Pons (tissue), 1 donor: ENCODE measurements around the gene SMPD4.
"Not testable (repeated sequence)": the region's sequence is repeated elsewhere in the genome, so short reads cannot be mapped to it uniquely, and the experiment has no call there.

ENCODE experiments used
- DNase-seq: peaks from one replicate; pipeline ENCODE4 v3.0.0-alpha.2; 2016; ENCODE audit warnings: low spot score

SMPD4 gene

DNA sequence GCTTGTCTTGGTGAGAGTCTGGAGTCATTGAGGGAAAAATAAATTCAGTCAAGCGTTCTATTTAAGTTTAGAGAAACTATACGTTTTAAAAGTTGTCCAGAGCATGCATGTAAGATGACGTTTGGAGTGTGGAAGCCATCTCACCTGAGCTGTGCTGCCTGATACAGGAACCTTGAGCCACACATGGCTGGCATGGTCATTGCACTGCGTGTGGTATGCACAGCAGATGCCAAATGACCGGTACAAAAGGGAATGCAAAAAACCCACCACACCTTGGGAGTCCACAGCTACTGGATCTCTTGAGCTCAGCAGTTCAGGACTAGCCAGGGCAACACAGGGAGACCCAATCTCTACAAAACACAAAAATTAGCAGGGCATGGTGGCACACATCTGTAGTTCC, 5.0 kb upstream of the SMPD4 start:
- DNase-seq: no peak

DNA sequence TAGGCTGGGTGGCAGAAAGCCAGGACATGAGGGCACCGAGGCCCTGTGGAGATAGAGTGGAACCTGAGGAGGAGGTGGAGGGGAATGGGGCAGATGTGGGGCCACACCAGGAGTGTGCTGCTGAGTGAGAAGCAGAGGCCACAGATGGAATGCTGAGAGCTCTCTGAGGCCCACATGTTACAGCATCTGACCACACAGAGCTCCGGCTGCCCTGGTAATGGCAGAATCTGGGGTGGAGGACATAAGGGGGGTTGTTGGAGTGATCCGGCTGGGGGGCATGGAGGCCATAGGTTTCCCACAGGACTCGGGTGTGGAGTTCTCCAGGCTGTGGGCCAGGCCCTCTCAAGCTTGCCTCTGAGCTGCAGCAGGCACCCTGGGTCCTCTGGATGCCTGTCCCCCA, 4.5 kb upstream of the SMPD4 start:
- DNase-seq: no peak

DNA sequence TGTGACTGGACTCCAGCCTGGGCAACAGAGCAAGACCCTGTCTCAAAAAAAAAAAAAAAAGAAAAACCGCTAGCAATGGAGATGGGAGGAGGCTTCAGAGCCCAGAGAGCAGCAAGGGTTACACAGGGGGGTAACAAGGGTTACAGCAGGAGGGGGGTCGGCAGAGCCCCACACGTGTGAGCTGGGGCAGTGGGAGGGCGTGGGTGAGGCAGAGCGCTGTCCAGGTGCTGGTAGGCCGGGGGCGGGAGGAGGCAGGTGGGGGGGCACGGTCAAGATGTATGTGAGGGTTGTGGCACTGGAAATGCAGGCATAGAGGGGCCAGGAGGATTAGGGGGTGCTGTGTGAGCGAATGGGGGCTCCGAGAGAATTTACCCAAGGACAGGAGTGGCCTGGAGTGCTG, 4.0 kb upstream of the SMPD4 start:
- no peak for DNase-seq

DNA sequence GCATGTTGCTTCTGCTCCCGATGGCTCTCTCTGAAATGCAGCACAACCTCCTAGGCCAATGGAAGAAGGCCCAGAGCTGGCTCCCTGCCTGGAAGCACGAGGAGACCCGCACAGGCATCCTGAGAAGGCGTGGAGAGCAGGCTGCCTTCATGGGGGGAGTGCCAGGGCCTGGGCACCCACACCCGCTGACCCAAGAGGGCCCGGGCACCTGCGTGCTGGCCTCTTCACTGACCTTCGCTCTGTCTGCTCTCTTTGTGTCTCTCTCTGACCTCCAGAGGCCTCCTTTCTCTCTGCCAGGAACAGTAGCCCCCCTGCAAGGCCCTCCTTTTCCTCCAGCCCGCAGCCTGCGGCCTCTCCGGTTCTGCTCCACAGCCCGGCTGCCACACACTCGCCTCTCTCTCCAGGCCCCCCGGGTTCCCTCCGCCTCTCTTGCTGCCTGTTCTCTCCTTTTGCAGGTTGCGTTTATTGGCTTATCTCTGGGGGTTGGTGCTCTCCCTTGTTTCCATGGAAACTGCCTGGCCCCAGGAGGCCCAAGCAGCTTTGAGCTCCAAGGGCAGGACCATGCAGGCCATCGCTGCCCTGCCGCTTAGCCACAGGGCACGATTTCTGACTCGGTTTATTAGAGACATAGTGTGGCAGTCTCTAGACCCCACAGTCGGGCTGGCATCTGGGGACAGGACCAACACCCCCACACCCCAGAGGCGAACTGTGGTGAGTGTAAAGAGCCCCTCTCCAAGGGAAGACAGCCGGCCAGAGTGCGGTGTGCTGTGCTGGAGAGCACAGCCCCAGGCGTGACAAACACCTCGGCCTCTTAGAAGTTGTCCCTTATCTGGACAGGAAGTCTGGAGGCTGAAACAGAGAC, 2.3 kb upstream of the SMPD4 start:
- DNase-seq: peak; percentile 30

DNA sequence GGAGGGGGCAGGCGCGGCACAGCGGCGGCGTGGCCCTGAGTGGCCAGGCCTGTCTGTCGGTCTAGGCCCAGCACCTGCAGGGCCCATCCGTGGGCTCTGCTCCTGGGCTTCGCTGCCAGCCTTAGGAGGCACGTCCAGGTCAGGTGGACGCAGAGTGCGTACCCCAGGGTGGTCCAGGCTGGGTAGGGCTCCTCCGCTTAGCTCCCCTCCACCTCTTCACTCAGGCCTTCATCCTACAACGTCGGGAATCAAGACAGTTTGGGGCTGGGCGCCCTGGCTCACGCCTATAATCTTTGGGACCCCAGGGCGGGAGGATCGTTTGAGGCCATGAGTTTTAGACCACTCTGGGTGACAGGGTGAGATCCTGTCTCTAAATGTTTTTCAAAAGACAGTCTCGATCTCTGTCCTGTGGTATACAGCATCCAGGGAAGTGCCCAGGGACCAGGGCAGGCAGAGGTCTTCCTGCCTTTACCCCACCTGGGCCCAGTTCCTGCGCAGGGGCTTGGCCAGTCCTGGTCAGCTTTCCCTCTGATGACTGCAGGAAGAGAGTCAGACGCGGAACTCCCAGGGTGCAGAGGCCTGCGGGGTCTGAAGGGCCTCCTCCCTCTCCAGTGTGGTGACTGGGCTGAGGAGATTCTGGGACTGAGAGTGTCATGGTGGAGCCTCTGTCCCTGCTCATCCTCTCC, 1.6 kb upstream of the SMPD4 start:
- not testable (repeated sequence) for DNase-seq

DNA sequence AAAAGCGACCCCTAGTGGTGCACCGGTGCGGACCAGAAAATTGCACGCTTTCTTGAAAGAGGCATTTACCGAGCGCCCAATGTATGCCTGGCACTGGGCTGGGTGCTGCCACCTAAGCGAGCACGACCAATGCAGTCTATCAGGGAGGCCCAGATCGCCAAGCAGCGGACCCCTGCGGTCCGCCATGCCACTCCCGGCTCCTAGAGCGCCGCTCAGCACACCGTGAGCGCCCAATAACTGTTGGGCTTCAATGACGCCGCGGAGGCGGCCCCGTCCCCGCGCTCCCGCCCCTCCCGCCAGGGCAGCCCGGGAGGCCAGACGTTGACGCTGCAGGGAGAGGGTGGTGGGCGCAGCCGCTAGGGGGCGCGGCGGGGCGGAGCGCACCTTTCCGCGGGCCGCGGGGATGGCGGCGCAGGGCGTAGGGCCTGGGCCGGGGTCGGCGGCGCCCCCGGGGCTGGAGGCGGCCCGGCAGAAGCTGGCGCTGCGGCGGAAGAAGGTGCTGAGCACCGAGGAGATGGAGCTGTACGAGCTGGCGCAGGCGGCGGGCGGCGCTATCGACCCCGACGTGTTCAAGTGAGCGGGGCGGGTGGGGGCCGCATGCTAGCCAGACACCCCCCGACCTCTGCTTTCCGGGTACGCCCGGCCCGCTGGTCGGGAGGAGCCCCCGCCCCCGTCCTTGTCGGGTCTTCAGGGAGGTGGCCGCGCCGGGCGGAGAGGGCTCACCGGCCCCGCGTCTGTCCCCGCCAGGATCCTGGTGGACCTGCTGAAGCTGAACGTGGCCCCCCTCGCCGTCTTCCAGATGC, 679 bp upstream of the SMPD4 start, which contains the start of gene MZT2B:
MZT2B (plus strand) TSS at position 383 of the 803 bp plus-strand sequence; CDS start at position 404, 21 bp downstream.
- peak; percentile 87 for DNase-seq

DNA sequence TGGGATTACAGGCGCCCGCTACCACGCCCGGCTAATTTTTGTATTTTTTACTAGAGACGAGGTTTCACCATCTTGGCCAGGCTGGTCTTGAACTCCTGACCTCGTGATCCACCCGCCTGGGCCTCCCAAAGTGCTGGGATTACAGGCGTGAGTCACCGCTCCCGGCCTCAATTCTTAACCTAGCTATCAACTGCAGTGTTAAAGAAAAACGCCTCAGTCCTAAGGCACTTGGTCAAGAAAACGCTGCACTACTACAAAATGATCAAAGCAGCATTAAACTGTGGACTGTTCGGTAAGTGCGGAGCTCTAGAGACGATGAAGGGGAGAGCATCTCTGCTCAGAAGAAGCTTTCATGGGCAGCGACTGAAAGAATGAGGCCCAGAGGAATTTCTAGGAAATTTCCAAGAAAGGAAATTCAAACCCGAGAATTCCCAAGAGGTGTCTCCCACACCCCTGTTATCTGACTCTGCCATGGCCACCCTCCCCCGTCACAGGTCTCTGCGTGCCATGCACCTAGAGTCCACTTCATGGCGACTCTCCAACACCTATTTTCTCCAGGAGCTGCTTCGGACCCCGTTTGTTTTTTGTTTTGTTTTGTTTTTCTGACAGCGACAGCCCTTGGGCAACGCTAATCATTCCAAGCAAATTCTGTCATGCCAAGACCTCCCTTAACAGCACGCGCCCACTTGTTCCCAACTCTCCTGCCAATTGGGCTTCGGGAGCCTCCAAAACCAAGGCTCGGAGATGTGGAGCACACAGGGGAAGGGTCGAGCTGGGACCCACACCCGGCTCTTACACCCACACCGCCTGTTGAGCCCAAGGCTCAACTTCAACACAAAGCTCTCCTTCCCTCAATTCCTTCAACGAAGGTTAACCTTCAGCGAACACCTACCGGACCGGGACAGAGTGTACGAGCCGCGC, 738 bp downstream of the SMPD4 start:
- peak; percentile 18 for DNase-seq

DNA sequence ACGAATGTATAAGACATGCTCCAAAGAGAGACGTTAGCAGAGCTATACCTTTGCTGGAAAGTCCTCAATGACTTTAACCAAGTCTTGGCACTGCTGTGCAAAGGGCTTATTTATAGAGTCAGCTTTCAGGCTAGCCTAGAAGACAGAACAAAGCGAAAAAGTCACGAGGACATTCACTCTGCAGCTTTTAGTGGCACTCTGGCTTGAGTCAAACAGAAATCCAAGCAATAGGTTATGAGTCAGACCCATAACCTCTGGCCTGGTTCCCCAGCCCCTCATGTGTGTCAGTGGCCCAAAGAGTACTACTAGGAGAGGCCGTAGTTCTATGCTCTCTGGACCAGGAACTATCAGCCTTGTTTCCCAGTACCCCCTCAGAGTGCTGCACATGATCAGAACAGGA, 6.5 kb downstream of the SMPD4 start:
- not testable (repeated sequence) for DNase-seq

DNA sequence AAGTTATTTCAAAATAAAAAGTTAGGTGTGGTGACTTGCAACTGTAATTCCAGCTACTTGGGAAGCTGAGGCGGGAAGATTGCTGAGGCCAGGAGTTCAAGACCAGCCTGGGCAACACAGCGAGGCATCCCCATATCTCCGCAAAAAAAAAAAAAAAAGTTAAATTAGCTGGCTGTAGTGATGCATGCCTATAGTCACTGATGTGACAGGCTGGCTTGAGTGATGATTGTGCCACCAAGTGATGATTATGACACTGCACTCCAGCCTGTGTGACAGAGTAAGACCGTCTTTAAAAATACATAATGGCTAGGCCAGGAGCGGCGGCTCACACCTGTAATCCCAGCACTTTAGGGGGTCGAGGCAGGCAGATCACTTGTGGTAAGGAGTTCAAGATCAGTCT, 11.5 kb downstream of the SMPD4 start:
- no peak for DNase-seq

DNA sequence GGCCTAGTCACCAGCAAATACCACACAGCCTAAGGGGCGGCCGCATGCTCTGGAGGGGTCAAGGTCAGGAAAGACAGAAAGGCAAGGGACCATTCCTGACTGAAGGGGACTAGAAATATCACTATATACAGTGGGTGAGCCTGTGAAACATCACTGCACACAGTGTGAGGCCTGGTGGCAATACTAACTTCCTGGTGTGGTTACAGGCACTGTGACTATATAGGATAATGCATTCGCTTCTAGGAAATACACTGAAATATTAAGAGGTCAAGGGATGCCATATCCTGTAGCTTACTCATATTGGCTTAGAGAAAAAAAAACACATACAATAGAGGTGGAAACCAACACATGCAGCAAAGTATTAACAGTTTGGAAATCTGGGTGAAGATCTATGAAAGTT, 12.2 kb downstream of the SMPD4 start:
- not testable (repeated sequence) for DNase-seq

DNA sequence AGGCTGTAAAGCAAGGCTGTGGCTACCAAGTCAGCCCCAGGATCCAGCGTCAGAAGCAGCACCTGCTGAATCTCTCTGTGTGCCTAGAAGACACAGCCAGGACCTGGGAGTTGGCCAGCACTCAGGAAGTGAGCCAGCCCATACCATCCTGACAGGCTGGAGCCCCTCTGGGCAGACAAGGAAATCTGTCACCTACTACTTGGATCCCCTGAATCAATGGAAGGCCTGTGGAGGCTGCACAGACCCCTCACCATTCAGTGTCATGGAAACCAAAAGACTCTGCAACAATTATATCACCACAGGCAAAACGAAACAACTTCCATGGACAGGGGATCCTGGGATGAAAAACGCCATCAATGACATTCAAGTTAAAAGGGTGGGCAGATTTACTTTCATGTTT, 14.8 kb downstream of the SMPD4 start:
- not testable (repeated sequence) for DNase-seq

DNA sequence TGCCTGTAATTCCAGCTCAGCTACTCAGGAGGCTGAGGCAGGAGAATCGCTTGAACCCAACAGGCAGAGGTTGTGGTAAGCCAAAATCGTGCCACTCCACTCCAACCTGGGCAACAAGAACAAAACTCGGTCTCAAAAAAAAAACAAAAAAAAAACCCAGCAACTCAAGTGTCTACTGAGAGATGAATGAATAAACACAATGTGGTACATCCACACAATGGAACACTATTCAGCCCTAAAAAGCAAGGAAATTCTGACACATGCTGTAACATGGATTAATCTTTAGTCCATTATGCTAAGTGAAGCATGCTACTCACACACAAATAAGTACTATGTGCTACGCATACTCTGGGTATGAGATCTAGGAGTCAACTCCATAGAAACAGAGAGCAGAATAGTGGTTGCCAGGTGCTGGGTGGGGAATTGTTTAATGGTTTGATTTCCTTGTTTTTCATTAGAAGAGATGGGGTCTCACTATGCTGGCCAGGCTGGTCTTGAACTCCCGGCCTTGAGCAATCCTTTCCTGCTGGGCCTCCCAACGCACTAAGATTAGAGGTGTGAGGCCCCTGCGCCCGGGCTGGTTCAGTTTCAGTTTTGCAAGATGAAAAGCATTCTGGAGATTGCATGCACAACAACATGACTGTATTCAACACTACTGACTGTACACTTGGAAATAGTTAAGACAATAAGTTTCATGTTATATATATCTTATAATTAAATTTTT, 15.9 kb downstream of the SMPD4 start:
- DNase-seq: no peak

DNA sequence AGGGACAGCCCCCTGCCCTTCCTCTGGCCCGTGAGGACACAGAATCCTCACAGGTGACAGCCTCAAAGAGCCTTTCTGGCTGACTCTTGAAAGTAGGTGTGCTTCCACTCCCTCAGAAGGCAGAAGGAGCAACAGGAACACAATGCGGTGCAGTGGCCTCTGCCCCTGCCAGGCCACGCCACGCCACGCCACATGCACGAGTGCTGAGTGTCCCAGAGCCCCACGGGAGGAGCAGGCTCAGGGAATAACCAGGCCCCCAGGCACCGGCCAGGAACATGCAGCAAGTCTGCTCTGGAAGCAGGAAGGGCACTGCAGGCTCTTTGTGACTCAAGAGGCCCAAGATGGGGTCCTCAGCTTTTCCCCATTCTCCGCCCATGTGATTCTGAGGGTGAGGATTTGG, 18.4 kb downstream of the SMPD4 start:
- DNase-seq: no peak

DNA sequence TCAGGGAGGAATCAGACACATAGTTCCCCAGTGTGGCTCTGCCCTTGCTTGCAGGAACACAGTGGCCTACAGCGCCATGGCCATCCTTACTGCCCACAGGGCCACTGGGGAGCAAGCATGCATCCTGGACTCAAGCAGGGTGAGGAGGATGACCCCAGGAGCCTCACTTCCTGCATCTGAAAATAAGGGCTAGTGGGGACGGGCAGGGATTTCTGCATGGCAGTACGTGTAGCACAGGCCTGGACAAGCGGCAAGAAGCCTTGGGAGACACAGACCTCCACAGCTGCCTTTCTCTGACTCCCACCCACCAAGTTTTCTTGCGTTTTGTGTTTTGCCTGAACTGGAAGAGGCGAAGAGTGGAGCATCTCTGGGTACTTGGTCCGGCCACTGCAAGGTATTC, 18.9 kb downstream of the SMPD4 start:
- DNase-seq: not testable (repeated sequence)

DNA sequence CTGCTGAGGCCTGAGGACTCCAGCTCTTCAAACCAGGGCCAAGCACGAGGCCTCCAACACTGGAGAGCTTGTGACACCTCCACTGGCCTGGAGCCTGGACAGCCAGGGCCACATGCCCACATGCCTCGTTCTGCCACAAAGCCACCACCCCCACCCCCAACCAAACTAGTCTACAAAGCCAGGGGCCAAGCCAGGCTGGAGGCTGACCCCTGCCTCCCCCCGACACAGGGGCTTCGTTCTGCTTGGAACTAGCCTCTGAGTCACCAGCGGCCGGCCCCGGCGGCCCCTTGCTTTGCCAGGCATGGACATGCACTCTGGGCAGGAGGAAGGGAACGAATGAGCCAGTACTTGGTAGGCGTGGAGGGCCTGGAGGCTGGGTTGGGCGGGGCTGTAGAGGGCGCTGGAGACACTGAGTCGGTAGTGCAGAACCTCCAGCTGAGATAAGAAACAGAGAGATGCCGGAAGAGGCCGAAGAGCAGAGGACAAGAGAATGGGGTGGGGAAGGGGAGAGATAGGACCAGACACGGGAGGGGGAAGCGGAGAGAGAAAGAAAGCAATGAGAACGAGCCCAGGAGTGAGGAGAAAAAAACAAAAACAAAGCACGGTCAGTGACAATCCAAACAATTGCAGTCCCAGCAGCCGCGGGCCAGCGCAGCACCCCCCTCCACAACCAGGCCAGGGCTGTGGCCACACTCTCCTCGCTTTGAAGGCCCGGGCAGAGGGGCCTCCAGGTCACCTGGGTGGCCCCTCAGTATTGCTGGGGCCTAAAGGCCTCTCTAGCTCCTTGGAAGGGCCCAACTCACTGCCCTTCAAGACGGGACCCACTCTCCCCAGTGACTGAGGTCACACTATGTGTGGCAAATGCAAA, 20.3 kb downstream of the SMPD4 start:
- DNase-seq: not testable (repeated sequence)

DNA sequence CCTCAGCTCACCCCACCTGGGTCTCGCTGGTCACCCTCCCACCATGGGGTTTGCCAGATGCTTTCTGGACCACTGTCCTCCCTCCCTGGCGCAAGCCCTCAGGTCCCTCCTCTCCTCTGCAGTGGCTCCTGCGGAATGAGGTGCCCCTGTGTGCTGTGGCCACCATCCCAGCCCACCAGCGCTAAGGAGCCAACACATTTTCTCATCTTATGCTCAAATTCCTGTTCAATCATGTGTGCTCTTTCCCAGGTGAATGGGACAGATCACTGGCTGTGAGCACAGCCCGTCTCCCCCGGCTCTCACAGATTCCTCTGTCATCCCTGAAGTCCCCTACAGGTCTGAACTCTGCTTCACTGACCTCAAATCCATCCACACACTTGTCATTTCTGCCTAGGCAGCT, 21.3 kb downstream of the SMPD4 start:
- DNase-seq: no peak

DNA sequence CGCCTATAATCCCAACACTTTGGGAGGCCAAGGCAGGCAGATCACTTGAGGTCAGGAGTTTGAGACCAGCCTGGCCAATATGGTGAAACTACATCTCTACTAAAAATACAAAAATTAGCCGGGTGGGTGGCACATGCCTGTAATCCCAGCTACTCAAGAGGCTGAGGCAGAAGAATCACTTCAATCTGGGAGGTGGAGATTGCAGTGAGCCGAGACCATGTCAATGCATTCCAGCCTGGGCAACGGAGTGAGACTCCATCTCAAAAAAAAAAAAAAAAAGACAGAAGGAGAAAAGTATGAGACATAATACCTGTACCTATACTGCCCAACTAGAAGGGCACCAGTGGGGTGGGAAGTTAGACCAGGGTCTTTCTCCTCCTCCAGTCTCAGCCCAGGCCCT, 22.0 kb downstream of the SMPD4 start:
- not testable (repeated sequence) for DNase-seq

DNA sequence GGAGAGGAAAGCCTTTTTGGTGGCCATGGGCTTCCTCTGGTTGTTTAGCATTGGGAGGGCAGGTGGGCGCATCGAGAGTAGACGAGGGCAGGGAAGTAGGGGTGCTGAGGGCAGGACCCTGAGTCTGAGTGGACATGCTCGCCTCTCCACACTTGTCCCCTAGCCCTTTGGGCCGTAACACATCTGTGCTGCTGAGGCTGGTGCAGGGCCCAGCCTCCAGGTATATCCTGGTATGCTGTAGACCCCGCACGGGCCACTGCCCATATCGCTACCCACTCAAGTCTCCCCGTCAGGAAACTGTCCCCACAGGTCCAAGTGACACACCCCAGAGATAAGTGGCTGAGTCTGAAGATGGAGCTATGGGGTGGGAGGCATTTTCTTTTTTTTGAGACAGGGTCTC, 22.8 kb downstream of the SMPD4 start:
- no peak for DNase-seq

DNA sequence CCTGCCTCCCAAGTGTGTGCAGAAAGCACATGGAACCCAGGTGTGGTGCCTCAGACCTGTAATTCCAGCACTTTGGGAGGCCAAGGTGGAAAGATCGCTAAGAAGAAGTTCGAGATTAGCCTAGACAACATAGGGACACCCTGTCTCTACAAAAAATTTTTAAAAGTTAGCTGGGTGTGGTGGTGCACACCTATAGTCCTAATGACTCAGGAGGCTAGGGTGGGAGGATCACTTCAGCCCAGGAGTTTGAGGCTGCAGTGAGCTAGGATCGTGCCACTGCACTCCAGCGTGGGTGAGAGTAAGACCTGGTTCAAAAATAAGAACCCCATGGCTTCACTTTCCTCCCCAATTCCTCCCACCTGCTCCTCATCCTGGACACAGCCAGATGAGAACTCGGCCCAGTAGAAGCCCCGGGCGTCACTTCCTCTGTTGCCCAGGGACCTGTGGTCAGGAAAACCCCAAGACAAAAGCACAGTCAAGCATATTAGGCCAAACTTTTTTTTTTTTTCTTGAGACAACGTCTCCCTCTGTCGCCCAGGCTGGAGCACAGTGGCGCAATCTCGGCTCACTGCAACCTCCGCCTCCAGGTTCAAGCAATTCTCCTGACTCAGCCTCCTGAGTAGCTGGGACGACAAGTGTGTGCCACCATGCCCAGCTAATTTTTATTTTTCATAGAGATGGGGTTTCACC, 23.4 kb downstream of the SMPD4 start:
- DNase-seq: not testable (repeated sequence)
